HepG2 (cell line): Measurements from ENCODE around the gene MMP19. TPM values are rescaled to one million over a fixed set of nuclear protein-coding genes. Genes with fewer than 3 reads are reported as not detected.

Experiments used
- BRCA1 ChIP-seq: sonication (generic); formaldehyde crosslinking; IDR thresholded peaks from 2 replicates; pipeline ENCODE4 v1.4.0; 2020; ENCODE audit warnings: missing genetic modification reagents
- CBX5 ChIP-seq: sonication (generic); formaldehyde crosslinking; IDR thresholded peaks from 2 replicates; pipeline ENCODE4 v1.4.0; 2020; ENCODE audit warnings: missing genetic modification reagents, borderline replicate concordance
- KLF11 ChIP-seq: IDR thresholded peaks from 2 replicates; pipeline ENCODE4 v1.6.1; 2016; ENCODE audit warnings: missing compliant biosample characterization
- NR0B2 ChIP-seq: sonication (generic); formaldehyde crosslinking; IDR thresholded peaks from 2 replicates; pipeline ENCODE4 v1.4.0; 2020; ENCODE audit warnings: mild to moderate bottlenecking, missing genetic modification reagents
- PCBP2 ChIP-seq: fragments of 200-400 bp; formaldehyde crosslinking; optimal IDR thresholded peaks from 2 replicates; pipeline ENCODE3; 2018; ENCODE audit warnings: low read length, low read depth; ENCODE audit not compliant: poor library complexity, severe bottlenecking
- RNF219 ChIP-seq: sonication (generic); formaldehyde crosslinking; IDR thresholded peaks from 2 replicates; pipeline ENCODE4 v1.5.0; 2020; ENCODE audit warnings: mild to moderate bottlenecking, missing genetic modification reagents
- SNAPC2 ChIP-seq: sonication (generic); formaldehyde crosslinking; IDR thresholded peaks from 2 replicates; pipeline ENCODE4 v1.8.1; 2022; ENCODE audit warnings: mild to moderate bottlenecking, missing genetic modification reagents
- SRSF1 ChIP-seq: fragments of 200-400 bp; formaldehyde crosslinking; optimal IDR thresholded peaks from 2 replicates; pipeline ENCODE3; 2017; ENCODE audit warnings: mild to moderate bottlenecking, low read depth, low read length, moderate library complexity
- YEATS2 ChIP-seq: sonication (generic); formaldehyde crosslinking; IDR thresholded peaks from 2 replicates; pipeline ENCODE4 v1.4.0; 2020; ENCODE audit warnings: missing genetic modification reagents, borderline replicate concordance
- ZNF232 ChIP-seq: sonication (generic); formaldehyde crosslinking; IDR thresholded peaks from 2 replicates; pipeline ENCODE4 v1.4.0; 2020; ENCODE audit warnings: missing genetic modification reagents, borderline replicate concordance
- ZNF253 ChIP-seq: sonication (generic); formaldehyde crosslinking; IDR thresholded peaks from 2 replicates; pipeline ENCODE4 v1.8.0; 2022; ENCODE audit warnings: mild to moderate bottlenecking, missing genetic modification reagents, borderline replicate concordance
- ZNF33A ChIP-seq: sonication (generic); formaldehyde crosslinking; IDR thresholded peaks from 2 replicates; pipeline ENCODE4 v1.5.1; 2020; ENCODE audit warnings: missing genetic modification reagents, mild to moderate bottlenecking, moderate library complexity, borderline replicate concordance
- ZNF382 ChIP-seq: sonication (generic); formaldehyde crosslinking; IDR thresholded peaks from 2 replicates; pipeline ENCODE4 v1.5.0; 2020; ENCODE audit warnings: missing genetic modification reagents, mild to moderate bottlenecking, borderline replicate concordance
- ZNF383 ChIP-seq: sonication (generic); formaldehyde crosslinking; IDR thresholded peaks from 2 replicates; pipeline ENCODE4 v1.4.0; 2020; ENCODE audit warnings: missing genetic modification reagents, mild to moderate bottlenecking, borderline replicate concordance
- ZNF569 ChIP-seq: sonication (generic); formaldehyde crosslinking; IDR thresholded peaks from 2 replicates; pipeline ENCODE4 v1.5.0; 2020; ENCODE audit warnings: mild to moderate bottlenecking, missing genetic modification reagents, moderate library complexity, borderline replicate concordance
- ZNF574 ChIP-seq: sonication (generic); formaldehyde crosslinking; IDR thresholded peaks from 2 replicates; pipeline ENCODE4 v1.4.0; 2020; ENCODE audit warnings: missing genetic modification reagents
- ZNF724P ChIP-seq: sonication (generic); formaldehyde crosslinking; IDR thresholded peaks from 2 replicates; pipeline ENCODE4 v1.8.0; 2022; ENCODE audit warnings: missing genetic modification reagents, borderline replicate concordance
- ZNF770 ChIP-seq: sonication (generic); formaldehyde crosslinking; IDR thresholded peaks from 2 replicates; pipeline ENCODE4 v1.5.0; 2020; ENCODE audit warnings: mild to moderate bottlenecking, missing genetic modification reagents
- ZNF816 ChIP-seq: sonication (generic); formaldehyde crosslinking; IDR thresholded peaks from 2 replicates; pipeline ENCODE4 v1.8.0; 2022; ENCODE audit warnings: missing genetic modification reagents, mild to moderate bottlenecking, borderline replicate concordance
- ZSCAN30 ChIP-seq: sonication (generic); formaldehyde crosslinking; IDR thresholded peaks from 2 replicates; pipeline ENCODE4 v1.5.0; 2020; ENCODE audit warnings: mild to moderate bottlenecking, missing genetic modification reagents
- polyA plus RNA-seq, 8 experiments: library from polyadenylated mRNA; depleted of rRNA in 3 of 8; stranded (reverse) in 7 of 8; unstranded in 1 of 8; fragments of >200 nt; fragmentation: Illumina TruSeq in 4 of 8; extraction: Trizol in 4 of 8; gene quantifications; 2 replicates each; pipeline versions ENCODE4 v1.2.1 to v1.2.3, GENCODE V29; 2011 to 2016; ENCODE audit warnings: low read depth in 4 of 8, missing spikeins in 1 of 8, mixed read lengths in 1 of 8; ENCODE audit not compliant: insufficient read depth in 1 of 8
- total RNA-seq, 5 experiments: library from RNA; depleted of rRNA; stranded (reverse); fragments of >200 nt; fragmentation: Illumina TruSeq; extraction: Trizol; gene quantifications; 2 replicates each; pipeline ENCODE4 v1.2.3, GENCODE V29; 2016; ENCODE audit warnings: low read depth in 1 of 5

Gene MMP19
- total and polyA plus RNA-seq, 2 of the 13 experiments (the other 11 are each of a cell fraction or from before 2014, with no cell fraction given), result 0.07 to 0.08 TPM

GRCh38 chr12:55817345-55818139 is 25.2 kb downstream of the MMP19 start, which contains the start of the genes ORMDL2 and SARNP (continued):
- TF ChIP-seq CBX5 (CRISPR knock-in tag), result no peak; the same call in 1 of the 2 replicates
- no peak for TF ChIP-seq ZNF724P
- TF ChIP-seq ZNF253, result no peak
- TF ChIP-seq ZNF816 (CRISPR knock-in tag), result 0 out of 2 replicates have a peak, but pooled peaks have one; percentile 71
- no peak for TF ChIP-seq SNAPC2 (CRISPR knock-in tag)
- no peak for TF ChIP-seq BRCA1 (CRISPR knock-in tag)
- TF ChIP-seq ZNF382 (CRISPR knock-in tag), result no peak
- no peak for TF ChIP-seq ZNF33A (CRISPR knock-in tag)
- no peak; the same call in 1 of the 2 replicates for TF ChIP-seq KLF11 (CRISPR knock-in tag)
- TF ChIP-seq RNF219 (CRISPR knock-in tag), result no peak
- no peak for TF ChIP-seq NR0B2 (CRISPR knock-in tag)
- TF ChIP-seq ZNF569 (CRISPR knock-in tag), result no peak
- TF ChIP-seq ZNF574 (CRISPR knock-in tag), result peak; percentile 63; the same call in 1 of the 2 replicates
- TF ChIP-seq SRSF1, result peak; percentile 40
- no peak for TF ChIP-seq ZNF383
- no peak for TF ChIP-seq ZSCAN30 (CRISPR knock-in tag)
- TF ChIP-seq YEATS2 (CRISPR knock-in tag), result peak; percentile 90
- no peak for TF ChIP-seq ZNF232
- TF ChIP-seq PCBP2, result no peak
- no peak for TF ChIP-seq ZNF770 (CRISPR knock-in tag)
